Myocyte (in vitro differentiated cells): ENCODE data around the gene GJB2. TPM values are rescaled to one million over a fixed set of nuclear protein-coding genes. Genes with fewer than 3 reads are reported as not detected.

Source experiments
- DNase-seq: peaks from one replicate; pipeline ENCODE4 v3.0.0-alpha.2; 2012; ENCODE audit warnings: low read depth
- polyA plus RNA-seq: library from polyadenylated mRNA; unstranded; fragments of >200 nt; gene quantifications from one replicate; pipeline ENCODE4 v1.2.1, GENCODE V29; 2012; ENCODE audit warnings: missing spikeins
- total RNA-seq: library from RNA; depleted of rRNA; stranded (reverse); fragments of >200 nt; gene quantifications from 2 replicates; pipeline ENCODE4 v1.2.3, GENCODE V29; 2014

Gene GJB2
- total RNA-seq, result 0.05 and 0.40 TPM in 2 replicates
- polyA plus RNA-seq, result 0.48 TPM

DNA sequence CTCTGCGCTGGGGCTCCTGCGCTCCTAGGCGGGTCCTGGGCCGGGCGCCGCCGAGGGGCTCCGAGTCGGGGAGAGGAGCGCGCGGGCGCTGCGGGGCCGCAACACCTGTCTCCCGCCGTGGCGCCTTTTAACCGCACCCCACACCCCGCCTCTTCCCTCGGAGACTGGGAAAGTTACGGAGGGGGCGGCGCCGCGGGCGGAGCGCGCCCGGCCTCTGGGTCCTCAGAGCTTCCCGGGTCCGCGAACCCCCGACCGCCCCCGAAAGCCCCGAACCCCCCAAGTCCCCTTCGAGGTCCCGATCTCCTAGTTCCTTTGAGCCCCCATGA, at the start of gene GJB2:
GJB2 (minus strand) TSS at position 103 of the 326 bp plus-strand sequence. CDS start 3,357 bp downstream, outside the sequence.
- DNase-seq, result peak; percentile 32

DNA sequence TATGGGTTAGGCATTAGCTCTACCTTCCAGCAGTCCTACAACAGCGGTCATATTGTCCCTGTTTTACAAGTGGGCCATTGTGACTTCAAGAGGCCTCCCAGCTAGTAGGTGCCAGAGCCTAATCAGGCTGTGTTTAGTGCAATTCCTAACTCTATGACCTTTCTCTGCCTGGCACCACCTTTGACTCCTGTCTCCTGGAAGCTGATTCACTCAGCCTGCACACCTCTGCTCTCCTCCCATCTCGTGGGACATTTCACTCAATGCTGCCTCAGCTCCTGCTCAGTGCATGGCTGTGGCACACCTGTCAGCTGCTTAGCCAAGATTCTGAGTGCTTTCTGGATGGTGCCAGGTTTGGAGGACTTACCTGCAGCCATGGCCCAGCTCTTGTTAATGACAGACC, 48.9 kb upstream of the GJB2 start:
- DNase-seq, result no peak

DNA sequence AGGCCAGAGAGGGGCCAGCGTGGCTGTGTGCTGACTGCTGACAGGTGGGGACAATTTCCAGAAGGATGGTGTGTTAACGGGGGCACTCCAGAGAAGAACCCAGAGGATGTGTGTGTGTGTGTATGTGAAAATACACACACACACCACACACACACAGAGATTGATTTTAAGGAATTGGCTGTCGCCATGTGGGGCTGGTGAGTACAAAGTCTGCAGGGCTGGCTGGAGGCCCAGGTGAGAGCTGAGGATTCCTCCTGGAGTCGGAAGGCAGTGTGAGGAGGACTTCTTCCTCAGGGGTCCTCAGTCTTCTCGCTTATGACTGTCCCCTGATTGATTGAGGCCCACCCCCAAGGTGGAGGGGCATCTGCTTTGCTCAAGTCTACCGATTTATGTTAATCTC, 47.0 kb upstream of the GJB2 start:
- DNase-seq, result no peak

DNA sequence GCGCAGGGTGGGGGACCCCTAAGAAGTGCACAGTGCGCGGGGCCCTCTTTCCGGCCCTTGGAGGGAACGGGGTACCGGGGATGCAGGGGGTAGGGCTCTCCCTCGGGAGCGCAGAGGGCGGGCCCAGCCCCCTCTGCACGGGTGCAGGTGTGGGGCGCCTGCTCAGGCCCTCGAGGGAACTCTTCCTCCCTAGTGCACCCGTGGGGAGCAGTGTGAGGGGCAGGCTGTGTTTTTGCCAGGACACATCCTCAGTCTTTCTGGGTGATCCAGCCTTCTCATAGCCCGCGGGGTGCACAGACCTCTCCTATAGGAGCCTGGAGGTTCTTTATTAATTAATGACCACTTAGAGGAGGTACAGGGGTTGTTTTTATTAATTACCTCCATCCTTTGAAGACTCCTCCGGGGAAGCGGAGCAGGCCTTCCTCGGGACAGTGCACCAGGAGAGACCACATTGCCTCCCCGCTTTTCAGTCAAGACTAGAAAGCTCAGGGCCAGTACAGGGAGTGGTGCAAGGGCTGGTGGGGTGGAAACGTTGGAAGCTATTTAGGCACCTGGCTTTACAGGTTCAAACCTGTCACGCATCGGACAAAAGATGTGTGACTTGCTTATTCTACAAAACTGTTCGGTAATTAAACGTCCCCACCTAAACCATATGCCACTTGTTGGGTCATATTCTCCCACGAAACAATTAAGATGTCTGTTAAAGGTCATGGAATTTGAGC, 40.0 kb upstream of the GJB2 start:
- DNase-seq, result no peak

DNA sequence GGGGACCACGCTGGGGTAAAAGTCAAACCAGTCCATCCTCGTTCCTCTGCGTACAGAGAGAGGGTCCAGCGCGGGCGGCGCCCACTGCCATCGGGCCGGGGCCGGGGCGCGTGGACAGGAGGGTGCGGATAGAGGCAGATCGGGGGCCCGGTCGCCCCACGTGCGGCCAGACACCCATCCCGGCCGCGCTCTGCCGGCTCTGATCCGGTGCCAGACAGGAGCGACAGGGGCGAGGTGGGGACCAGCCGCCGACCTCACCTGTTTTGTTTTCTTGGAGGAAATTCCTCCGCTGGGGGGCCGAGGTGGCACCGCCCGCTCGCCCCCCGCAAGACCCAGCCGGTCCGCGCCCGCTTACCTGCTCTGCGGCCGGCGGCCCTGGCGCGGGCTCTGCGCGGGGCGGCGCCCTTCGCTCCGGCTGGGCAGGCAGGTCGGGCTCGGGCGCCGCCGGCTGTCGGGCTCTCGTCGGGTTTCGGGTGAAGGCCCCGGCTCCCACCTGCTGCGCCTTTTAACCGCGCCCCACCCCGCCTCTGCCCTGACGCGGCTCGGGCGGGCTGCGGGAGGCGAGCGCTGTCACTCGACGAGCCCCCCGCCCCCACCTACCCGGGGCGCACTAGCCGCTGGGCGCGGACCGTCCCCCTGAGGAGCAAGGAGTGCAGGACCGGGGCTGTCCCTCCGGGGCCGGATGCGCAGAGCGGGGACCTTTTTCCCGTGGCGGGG, 39.3 kb upstream of the GJB2 start, which contains the start of gene GJB6:
GJB6 (minus strand) TSS at position 481 of the 717 bp plus-strand sequence. CDS start 8,839 bp downstream, outside the sequence.
- DNase-seq, result no peak

DNA sequence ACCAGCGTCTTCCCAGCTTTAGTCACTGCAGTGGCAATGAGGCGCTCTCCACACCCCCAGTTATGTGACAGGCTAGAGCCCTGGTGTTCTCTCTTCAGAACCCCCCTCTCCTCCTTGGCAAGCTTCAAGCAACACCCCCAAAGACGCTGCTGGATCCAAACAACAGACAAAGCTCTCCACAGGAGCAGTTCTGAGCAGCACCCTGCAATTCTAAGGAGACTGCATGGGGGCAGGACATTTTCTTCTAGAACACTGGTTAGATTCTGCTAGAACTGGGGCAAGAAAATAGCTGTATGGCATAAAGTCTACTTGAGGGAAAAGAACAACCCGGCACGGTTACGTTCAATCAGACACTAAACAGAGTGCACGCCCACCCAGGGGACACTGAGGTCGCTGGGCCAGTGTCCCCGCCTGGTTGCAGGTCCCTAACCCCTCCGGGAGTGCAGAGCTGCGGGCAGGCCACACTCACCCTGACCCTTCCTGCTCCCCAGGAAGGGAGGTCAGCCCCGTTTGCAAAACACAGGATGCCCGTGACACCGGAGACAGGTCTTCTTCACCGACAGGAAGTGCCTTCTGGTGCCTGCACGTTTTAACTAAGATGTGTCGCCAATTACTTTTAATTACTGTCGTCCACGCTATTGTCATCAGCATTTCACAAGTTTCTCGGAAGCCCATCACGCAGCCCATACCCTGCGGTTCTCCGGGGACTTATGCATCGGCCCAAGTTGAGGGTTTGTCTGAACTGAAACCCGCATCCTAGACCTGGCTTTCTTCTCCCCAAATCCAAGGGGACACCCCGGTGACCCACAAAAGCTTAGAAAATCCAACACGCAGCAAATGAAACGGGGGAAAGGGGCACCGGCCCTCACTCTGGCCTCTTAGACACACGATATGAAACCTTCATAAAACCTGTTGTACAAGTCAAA, 38.4 kb upstream of the GJB2 start:
- DNase-seq, result no peak

DNA sequence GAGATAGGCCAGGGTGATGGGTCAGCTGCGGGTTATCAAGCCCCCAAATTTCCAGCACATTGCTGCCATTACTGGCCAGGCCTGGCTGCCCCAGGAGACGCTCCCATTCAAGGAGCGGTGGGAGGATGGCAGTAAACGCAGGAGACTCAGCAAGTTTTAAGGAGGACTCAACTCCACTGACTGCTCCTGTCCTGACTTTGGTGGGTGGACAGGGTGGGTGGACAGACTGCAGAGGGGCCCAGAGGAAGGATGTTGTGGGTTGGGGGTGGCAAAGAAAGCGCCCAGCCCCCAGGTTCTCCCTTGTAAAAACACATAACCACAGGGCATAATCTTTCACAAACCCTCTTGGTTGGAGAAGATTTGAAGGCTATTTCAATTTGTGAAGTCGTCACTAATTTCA, 35.0 kb upstream of the GJB2 start:
- DNase-seq, result no peak

DNA sequence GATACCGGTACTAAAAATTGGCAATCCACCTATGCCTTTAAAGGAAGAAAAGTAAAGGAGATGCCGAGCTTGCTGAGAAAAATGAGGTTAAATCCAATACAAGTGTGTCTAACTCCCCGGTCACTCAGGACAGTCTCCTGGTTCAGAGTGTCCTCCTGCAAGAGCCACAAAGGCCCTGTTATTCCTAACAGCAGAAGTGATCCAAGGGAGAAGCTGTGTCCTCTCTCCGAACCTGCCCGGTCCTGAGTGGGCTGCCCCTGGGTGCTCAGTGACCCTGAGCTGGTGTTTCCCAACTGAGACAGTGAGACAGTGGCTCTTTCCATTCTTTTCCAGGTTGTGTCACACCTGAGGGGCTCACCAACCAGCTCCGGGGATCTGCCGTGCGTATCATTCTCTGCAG, 34.5 kb upstream of the GJB2 start:
- no peak for DNase-seq

DNA sequence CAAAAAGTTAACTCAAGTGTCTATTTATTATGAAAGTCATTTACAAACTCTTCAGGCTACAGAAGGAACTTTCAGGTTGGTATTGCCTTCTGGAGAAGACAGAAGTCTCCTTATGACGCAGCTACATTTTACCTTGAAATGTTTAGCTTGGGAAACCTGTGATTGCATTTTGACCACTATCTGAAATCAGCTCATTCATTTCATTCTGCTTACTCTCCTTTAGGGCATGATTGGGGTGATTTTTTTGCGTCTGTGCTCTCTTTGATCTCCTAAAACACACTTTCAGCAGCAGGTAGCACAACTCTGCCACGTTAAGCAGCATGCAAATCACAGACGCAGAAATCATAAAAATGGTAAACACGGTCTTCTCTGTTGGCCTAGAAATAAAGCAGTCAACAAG, 29.8 kb upstream of the GJB2 start:
- DNase-seq, result no peak

DNA sequence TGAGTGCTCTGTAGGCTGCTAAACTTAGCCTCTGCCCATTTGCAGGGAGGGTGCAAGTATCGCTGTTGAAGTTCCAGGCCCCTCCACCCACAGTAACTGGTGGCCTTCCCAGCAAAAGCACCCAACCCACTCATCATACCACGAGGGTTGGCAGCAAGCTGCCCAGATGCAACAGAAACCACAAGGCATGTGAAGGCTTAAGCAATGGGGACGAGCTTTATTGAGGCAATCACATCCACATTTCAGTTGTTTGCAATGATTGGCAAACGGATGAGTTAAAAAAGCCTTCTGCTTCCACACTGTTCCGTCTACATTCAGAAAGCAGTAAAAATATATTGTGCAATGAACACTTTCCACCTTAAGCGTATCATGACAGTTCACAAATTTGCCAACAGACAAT, 29.0 kb upstream of the GJB2 start:
- DNase-seq, result peak; percentile 63

DNA sequence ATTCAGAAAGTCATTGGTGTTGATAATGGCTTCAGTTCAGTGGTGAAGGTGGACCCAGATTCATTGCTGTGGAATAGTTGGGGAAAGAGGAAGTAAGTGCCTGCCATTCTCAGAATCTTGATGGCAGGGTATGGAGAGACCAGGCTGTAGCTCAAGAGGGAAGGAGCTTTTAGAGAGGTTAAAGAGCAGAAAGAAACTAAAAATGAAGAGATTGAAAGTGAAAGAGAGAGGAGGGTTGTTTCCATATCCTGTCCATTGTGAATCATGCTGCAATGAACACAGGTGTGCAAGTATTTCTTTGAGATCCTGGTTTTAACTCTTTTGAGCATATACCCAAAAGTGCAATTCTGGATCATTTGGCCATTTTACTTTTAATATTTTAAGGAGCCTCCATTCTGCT, 26.8 kb upstream of the GJB2 start:
- DNase-seq, result no peak

DNA sequence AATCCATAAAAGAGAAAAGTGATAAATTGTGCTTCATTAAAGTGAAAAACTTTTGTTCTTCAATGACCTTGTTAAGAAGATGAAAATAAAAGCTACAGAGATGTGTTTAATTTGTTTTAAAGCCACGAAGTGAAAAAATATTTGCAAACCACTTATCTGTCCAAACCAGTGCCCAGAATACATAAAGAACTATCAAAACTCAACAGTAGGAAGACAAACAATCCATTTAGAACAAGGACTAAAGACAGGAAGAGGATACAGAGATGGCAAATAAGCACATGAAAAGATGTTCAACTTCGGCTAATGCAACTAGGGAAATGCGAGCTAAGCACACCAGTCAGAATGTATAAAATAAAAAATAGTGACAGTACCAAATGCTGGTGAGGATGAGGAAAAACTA, 24.4 kb upstream of the GJB2 start:
- DNase-seq, result no peak

DNA sequence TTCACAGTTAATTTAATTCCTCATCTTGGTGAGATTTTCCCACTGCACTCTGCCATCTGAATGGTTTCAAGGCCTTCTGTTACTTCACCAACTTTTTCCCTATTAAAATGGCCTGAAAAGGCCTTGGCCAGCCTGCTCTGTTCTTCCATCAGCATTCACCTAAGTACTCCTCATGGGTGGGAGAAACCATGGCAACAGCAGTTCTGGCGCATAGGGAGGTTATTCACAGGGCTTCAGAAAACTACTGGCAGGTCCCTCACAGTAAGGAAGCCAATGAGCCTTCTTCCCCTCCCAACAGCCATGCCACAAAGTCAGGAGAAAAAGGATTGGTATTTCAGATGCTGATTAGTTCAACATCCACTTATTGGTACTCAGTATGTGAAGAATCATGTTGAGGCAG, 17.2 kb upstream of the GJB2 start:
- no peak for DNase-seq

DNA sequence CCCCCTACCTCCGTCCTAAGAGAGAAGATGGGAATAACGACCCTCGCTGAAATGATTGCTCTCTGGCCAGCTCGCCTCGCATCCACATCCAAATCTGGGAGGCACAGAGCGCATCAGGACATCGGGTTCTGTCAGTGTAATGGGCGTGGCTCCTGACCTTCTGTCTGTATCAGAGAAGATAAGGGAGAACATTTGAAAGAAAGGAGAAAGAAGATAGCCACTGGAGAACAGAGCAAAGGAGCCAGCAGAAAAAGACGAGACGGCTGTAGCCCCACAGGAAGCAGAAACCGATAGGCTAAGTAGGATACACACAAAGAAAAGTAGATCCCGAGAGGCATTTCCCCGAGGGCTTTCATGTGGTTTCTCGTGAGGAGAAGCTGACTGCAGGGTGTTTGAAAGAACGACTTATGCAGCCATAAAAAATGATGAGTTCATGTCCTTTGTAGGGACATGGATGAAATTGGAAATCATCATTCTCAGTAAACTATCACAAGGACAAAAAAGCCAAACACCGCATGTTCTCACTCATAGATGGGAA, 14.0 kb upstream of the GJB2 start:
- DNase-seq, result no peak

DNA sequence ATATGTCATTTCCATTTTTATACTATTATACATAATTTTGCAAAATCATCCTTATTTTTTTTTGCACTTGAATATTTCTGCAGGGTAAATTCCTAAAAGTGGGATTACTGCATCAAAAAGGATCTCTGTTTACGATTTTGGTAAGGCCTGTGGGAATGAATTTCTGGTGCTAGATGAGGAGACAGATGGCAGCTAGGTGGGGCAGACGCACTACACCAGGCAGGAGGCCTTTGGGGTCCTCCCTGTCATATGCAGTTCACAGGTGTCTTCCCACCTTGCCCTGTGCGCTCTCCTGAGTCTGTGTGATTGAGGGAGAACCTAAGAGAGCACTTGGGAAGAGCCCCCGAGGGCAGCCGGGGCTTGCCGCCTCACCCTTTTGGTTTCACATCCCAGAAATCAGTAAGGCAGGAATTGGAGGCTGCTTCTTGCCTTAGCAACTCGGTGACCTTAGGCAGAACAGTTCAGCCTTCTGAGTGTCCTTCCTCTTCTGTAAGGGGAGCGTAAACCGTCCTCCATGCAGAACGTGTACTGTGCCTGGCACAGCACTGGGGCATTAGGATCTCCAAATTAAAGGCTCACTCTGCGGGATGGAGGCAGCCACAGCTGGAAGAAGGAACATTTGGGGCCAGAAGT, 13.4 kb upstream of the GJB2 start:
- no peak for DNase-seq

DNA sequence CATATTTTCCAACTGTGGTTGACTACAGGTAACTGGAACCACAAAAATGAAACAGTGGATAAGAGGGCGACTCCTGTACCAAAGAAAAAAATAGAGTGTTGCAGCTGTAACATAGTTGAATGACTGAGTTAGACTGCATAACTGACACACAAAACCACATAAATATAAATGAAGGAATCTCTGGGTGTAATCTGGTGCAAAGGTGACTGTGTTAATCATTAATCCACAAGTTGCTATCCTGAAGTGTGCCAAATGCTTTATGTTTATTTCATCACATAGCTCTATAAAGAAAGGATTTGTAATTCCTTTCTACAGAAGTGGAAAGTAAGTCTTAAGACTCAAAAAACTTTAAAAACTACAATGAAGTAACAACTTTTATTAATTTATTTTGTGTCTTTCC, 6.0 kb upstream of the GJB2 start:
- no peak for DNase-seq

DNA sequence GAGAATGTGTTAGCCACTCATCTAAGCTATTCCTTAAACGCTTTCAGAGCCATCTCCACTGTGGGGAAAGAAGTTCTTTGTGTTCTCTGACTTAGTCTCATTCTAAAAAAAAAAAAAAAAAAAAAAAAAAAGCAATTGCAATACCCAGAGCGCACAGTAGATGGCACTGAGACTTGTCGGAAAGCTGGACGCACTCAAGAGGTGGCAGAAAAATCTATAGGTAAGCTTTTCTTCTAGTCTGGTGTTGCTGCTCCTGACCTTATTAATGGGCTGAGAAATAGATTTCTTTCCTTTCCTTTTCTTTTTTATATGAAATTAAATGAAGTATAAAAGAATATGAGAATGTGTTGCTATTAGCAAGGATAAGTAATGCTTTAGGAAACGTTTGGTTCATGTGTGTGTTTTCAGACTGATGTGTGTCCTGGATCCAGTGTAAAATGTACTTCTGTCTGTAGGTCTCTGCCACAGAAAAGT, 4.7 kb upstream of the GJB2 start:
- DNase-seq, result peak; percentile 52

DNA sequence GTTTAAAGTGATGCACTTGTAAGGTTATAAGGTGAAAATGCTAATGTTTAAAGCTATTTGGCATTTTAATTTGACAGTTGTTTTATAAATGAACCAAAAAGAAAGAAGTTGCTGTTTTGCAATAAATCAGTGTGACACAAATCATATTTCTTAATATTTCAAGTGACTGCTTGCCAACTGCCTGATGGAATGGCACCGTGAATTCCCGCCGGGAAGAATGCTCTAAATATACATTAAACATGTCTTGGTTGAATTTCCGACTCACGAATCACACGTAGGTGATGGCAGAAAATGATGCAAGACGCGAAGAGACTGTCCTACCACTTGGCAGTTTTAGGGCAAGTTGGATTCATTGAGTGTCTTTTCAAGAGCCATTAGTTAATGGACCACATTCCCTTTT, 3.1 kb upstream of the GJB2 start:
- no peak for DNase-seq

DNA sequence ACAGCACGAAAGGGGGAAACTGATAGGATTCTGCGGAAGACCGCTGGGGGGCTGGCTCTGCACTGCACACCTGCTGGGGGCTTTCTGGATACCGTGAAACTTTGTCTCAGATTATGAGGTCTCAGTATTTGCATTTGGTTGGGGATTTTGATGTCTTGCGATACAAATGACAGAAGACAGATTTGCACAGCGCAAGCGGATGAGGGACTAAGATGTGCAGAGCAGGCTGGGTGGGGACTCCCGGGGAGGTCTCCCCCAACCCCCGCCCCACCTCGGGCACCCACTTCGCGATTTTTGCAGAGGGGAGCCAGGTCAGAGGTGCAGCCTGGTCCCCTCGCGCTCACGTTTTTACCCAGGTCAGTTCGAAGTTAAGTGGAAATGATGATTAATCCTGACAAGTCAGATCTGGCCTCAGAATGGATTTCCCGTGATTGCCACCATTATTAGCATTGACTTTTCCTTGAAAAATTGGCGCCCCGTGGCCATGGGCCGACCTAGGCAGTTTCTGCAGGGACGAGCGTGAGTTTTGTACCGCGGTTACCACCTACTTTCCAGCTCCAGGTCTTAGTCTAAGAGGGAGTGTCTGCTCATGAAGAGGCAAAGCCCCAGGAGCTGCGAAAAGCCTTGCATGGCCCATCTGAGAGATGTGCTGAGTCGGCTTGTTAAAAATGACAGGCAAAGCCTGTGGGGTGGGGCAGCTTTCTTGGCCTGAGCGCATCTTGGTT, 1.3 kb upstream of the GJB2 start:
- no peak for DNase-seq

DNA sequence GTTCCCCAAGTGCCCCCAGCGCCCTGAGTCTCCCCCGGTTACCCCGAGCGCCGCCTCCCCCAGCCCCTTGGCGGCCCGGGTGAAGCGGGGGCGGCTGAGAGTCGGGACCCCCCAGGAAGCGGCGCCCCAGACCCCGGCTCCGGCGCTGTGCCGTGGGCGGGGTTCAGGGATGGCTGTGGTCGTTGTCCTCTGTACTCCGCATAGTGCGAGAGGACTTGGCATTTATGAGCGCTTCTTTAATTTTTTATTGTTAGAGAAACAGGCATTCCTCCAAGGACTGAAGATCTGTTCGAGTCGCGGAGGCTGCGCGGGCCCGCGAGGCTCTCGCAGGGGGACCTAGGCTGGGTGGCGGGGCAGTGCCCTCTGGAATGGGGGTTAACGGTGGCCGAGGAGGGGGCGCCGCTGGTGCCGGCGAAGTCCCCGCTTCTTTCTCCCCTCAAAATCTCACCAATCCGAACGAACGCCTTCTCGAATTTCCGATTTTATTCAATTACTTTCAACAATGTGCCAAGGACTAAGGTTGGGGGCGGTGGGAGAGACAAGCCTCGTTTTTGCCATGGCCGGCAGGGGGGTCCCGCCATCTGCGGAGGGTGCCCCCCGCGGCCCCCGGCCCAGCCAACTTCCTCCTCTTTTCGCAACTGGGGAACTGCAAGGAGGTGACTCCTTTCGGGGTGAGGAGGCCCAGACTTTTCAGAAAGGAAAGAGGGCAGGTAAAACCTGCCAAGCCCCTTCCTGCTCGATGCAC, 596 bp upstream of the GJB2 start:
- no peak for DNase-seq
